ENCODE measurements around the gene ADGRG3. TPM values are rescaled to one million over a fixed set of nuclear protein-coding genes. Genes with fewer than 3 reads are reported as not detected.
A peak's percentile ranks its signal among the peaks of the same experiment; 100 is the strongest.

ADGRG3 gene
- total and polyA plus RNA-seq, 2 of the 13 experiments (the other 11 are each of a cell fraction or from before 2014, with no cell fraction given): 2.7 to 11.8 TPM

DNA sequence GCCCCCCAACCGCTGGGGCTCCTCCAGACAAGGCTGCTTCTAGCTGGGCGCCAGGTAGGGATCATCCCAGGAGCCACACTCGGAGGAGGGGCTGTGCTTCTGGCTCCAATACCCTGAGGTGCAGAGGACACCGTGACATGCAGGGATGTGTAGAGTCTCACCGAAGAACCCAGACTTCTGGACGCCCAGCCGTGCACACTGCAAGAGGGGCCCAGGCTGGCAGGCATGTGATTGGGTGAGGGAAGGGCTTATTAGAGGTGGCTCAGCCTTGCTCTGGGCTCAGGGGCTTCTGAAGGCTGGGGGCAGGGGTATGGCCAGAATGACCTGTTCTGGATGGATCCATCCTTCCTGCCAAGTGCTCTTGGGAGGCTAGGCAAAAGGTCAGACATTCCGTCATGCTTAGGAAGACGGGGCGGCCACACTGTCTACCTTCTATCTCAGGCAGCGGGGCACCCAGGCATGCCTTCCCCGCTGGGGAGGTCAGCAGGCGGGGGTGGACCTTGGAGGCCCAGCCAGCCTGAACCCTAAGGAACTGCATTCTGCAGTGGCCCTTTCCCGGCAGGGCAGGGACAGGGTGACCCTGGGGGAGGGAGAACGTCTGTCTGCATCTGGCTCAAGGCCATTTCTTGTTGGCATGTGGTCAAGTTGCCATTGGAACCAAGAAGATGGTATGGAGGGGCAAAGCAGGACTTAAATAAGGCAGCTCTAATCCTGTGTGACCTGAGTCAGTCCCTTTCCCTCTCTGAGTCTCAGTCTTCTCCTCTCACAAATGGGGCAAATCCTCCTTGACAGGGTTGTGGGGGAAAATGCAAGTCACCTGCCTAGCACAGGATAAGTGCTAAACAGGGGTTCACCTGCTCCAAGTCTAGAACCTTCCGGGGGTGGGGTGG, 45.5 kb upstream of the ADGRG3 start (continued):
- TF ChIP-seq, protein P1, sequence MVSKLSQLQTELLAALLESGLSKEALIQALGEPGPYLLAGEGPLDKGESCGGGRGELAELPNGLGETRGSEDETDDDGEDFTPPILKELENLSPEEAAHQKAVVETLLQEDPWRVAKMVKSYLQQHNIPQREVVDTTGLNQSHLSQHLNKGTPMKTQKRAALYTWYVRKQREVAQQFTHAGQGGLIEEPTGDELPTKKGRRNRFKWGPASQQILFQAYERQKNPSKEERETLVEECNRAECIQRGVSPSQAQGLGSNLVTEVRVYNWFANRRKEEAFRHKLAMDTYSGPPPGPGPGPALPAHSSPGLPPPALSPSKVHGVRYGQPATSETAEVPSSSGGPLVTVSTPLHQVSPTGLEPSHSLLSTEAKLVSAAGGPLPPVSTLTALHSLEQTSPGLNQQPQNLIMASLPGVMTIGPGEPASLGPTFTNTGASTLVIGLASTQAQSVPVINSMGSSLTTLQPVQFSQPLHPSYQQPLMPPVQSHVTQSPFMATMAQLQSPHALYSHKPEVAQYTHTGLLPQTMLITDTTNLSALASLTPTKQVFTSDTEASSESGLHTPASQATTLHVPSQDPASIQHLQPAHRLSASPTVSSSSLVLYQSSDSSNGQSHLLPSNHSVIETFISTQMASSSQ (IDR thresholded peaks at IDR 0.05; ENCODE audit: low read depth): no peak
- TF ChIP-seq, protein P1 (CRISPR knock-in tag; IDR thresholded peaks at IDR 0.05; ENCODE audit: borderline replicate concordance): peak; percentile 38; the same call in 1 of the 2 replicates
- TF ChIP-seq, protein P2, sequence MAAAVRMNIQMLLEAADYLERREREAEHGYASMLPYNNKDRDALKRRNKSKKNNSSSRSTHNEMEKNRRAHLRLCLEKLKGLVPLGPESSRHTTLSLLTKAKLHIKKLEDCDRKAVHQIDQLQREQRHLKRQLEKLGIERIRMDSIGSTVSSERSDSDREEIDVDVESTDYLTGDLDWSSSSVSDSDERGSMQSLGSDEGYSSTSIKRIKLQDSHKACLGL (CRISPR knock-in tag; IDR thresholded peaks at IDR 0.05): no peak
- no peak for TF ChIP-seq SIN3B (IDR thresholded peaks at IDR 0.05; ENCODE audit: low read length)
- no peak for TF ChIP-seq ZNF761 (CRISPR knock-in tag; conservative IDR thresholded peaks at IDR 0.05)
- TF ChIP-seq ZNF124 (CRISPR knock-in tag; IDR thresholded peaks at IDR 0.05): no peak
- peak; percentile 41; the same call in 1 of the 2 replicates for TF ChIP-seq TBX2 (CRISPR knock-in tag; IDR thresholded peaks at IDR 0.05; ENCODE audit: borderline replicate concordance)
- TF ChIP-seq SPEN (CRISPR knock-in tag; IDR thresholded peaks at IDR 0.05; ENCODE audit: low read depth): no peak
- TF ChIP-seq SP5 (CRISPR knock-in tag; IDR thresholded peaks at IDR 0.05; ENCODE audit: borderline replicate concordance, low read depth): no peak
- 0 out of 2 replicates have a peak, but pooled peaks have one; percentile 38 for TF ChIP-seq PRMT3 (CRISPR knock-in tag; IDR thresholded peaks at IDR 0.05; ENCODE audit: borderline replicate concordance, low read depth)
- TF ChIP-seq ZNF382 (CRISPR knock-in tag; IDR thresholded peaks at IDR 0.05; ENCODE audit: borderline replicate concordance): no peak
- no peak for TF ChIP-seq ZNF891 (CRISPR knock-in tag; IDR thresholded peaks at IDR 0.05)
- no peak for TF ChIP-seq RFXANK (CRISPR knock-in tag; IDR thresholded peaks at IDR 0.05)
- TF ChIP-seq, protein P3, sequence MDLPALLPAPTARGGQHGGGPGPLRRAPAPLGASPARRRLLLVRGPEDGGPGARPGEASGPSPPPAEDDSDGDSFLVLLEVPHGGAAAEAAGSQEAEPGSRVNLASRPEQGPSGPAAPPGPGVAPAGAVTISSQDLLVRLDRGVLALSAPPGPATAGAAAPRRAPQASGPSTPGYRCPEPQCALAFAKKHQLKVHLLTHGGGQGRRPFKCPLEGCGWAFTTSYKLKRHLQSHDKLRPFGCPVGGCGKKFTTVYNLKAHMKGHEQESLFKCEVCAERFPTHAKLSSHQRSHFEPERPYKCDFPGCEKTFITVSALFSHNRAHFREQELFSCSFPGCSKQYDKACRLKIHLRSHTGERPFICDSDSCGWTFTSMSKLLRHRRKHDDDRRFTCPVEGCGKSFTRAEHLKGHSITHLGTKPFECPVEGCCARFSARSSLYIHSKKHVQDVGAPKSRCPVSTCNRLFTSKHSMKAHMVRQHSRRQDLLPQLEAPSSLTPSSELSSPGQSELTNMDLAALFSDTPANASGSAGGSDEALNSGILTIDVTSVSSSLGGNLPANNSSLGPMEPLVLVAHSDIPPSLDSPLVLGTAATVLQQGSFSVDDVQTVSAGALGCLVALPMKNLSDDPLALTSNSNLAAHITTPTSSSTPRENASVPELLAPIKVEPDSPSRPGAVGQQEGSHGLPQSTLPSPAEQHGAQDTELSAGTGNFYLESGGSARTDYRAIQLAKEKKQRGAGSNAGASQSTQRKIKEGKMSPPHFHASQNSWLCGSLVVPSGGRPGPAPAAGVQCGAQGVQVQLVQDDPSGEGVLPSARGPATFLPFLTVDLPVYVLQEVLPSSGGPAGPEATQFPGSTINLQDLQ (CRISPR knock-in tag; IDR thresholded peaks at IDR 0.05): peak; percentile 32; the same call in 1 of the 2 replicates
- TF ChIP-seq TARDBP (CRISPR knock-in tag; IDR thresholded peaks at IDR 0.05): 0 out of 2 replicates have a peak, but pooled peaks have one; percentile 23
- no peak for TF ChIP-seq GATAD1 (CRISPR knock-in tag; IDR thresholded peaks at IDR 0.05)
- no peak for TF ChIP-seq GZF1 (CRISPR knock-in tag; IDR thresholded peaks at IDR 0.05)
- peak; percentile 54 for TF ChIP-seq NFE2L2 (IDR thresholded peaks at IDR 0.05; ENCODE audit: low read length)

Data from HepG2 (cell line).